ENCODE results near the gene HDAC9.

- TF ChIP-seq ZNF609 (CRISPR knock-in tag; IDR thresholded peaks at IDR 0.05; ENCODE audit: borderline replicate concordance) (no peak), HNRNPUL1 (IDR thresholded peaks at IDR 0.05; ENCODE audit: low read depth, low read length) (no peak), POLR2A (IDR thresholded peaks at IDR 0.05; ENCODE audit: insufficient read depth in 1 of 2, low read depth in 2 of 2, low read length in 2 of 2) (no peak), ZNF230 (CRISPR knock-in tag; IDR thresholded peaks at IDR 0.05) (no peak), ZBTB33 (CRISPR knock-in tag; IDR thresholded peaks at IDR 0.05) (no peak)
These were observed 398.6 kb downstream of the HDAC9 start for GRCh38 chr7:18894155-18894554.
